SK-N-MC (cell line): Measurements from ENCODE around the gene LY6G5C.

ENCODE experiments used
- DNase-seq: peaks from one replicate; pipeline ENCODE4 v3.0.0-alpha.2; 2011; ENCODE audit warnings: low read depth, low spot score
- H3K27ac ChIP-seq: fragments of 200-600 bp; sonication (generic); 2 replicates; pipeline ENCODE4 v1.5.1; 2016; ENCODE audit warnings: mixed run types
- H3K36me3 ChIP-seq: fragments of 200-600 bp; sonication (generic); 2 replicates; pipeline ENCODE4 v1.6.1; 2017; ENCODE audit warnings: antibody characterized with exemption, low read length, mixed read lengths; ENCODE audit not compliant: insufficient read depth
- H3K4me3 ChIP-seq: fragments of 200-600 bp; sonication (generic); 2 replicates; pipeline ENCODE4 v1.5.1; 2016
- H3K9ac ChIP-seq: fragments of 200-600 bp; sonication (generic); 2 replicates; pipeline ENCODE4 v1.8.0; 2017; ENCODE audit warnings: mixed run types, mixed read lengths; ENCODE audit not compliant: insufficient read length
- H3K9me3 ChIP-seq: fragments of 200-600 bp; sonication (generic); 2 replicates; pipeline ENCODE4 v1.6.1; 2017; ENCODE audit warnings: low read depth, mild to moderate bottlenecking, antibody characterized with exemption, low read length, moderate library complexity, mixed read lengths
- EZH2 ChIP-seq: fragments of 200-600 bp; sonication (generic); IDR thresholded peaks from one replicate; pipeline ENCODE4 v1.6.1; 2017; ENCODE audit warnings: antibody characterized with exemption
- FOXP2 ChIP-seq: optimal IDR thresholded peaks from 2 replicates; pipeline ENCODE3; 2011; ENCODE audit warnings: mild to moderate bottlenecking, moderate library complexity; ENCODE audit not compliant: insufficient read depth; ENCODE audit errors: extremely low read length, control extremely low read depth
- POLR2AphosphoS5 ChIP-seq: IDR thresholded peaks from 2 replicates; pipeline ENCODE4 v1.6.1; 2012; ENCODE audit warnings: mild to moderate bottlenecking, low read depth, low read length, borderline replicate concordance

LY6G5C gene

DNA sequence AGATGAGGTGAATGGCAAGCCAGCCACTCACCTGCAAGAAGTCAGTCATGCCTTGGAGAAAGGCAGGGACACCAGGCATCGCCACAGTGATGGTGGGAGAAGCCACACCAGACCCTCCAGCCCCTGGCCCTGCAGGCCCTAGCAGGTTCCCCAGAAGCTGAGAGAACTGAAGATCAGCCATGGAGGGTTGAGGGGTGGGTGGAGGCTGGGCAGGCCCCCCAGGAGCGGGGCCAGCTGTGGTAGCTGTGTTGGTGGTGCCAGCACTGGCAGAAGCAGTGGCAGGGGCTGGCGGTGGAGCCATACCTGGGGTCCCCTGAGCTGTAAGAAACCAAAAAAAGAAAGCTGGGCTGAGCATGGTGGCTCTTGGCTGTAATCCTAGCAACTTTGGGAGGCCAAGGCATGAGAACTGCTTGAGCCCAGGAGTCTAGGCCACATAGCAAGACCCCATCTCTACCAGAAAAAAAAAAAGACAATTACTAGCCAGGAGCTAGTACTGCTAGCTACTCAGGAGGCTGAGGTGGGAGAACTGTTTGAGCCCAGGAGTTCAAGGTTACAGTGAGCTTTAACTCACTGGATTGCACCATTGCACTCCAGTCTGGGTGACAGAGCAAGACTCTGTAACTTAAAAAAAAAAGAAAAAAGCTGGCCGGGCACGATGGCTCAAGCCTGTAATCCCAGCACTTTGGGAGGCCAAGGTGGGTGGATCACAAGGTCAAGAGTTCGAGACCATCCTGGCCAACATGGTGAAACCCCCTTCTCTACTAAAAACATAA, 37.9 kb downstream of the LY6G5C start:
- Histone ChIP-seq H3K36me3 (peaks cover 84% of the 10 kb centered on the region), H3K9me3 (no peaks in the 10 kb centered on the region), H3K4me3 (no peak overlapping the region), H3K27ac (no peak overlapping the region), H3K9ac (no peak overlapping the region)
- TF ChIP-seq POLR2AphosphoS5 (no peak), EZH2 (no peak), FOXP2 (no peak)
- no peak for DNase-seq

DNA sequence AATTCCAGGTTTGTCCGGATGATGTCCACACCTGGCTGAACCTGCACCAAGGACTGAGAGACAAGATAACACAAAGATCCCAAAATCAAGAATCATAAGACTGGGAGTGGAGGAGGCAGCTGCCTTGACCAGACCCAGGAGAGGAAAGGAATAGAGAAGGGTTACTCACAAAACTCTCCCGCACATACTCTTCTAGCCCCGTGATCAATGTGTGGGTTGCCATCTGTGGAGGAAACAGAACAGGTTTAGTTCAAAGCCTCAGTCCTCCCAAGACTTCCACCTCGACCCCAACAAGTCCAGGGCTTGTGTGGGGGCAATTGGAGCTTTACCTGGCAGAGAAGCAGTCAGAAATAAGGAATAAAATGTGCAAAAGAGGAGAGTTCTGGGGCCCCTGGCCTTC, 39.5 kb downstream of the LY6G5C start:
- no peak for DNase-seq
- no peaks in the 10 kb centered on the region for H3K9me3 ChIP-seq
- no peak overlapping the region for H3K27ac ChIP-seq
- H3K9ac ChIP-seq, result no peak overlapping the region
- peaks cover 88% of the 10 kb centered on the region for H3K36me3 ChIP-seq
- H3K4me3 ChIP-seq, result no peak overlapping the region
- no peak for TF ChIP-seq POLR2AphosphoS5
- TF ChIP-seq EZH2, result no peak
- TF ChIP-seq FOXP2, result no peak

DNA sequence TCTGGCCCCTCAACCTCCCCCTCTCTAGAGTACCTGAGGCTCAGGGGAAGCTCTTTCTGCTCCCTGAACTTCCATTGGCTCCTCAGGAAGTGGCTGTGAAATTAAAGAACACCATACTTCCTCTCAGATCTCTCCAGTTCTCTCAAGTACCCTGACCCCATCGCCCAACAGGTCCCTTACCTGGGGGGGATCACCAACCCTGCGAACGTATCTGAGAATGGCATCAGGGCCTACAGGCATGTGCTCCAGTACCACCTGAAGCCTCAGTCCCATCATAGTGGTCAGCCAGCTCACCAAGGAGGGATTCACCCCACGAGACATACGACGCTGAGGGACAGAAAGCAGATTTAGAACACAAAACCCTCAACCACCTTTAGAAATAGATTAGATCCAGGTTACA, 40.3 kb downstream of the LY6G5C start:
- H3K27ac ChIP-seq, result no peak overlapping the region
- TF ChIP-seq POLR2AphosphoS5 (no peak), FOXP2 (no peak), EZH2 (no peak)
- H3K9me3 ChIP-seq, result no peaks in the 10 kb centered on the region
- DNase-seq, result no peak
- H3K9ac ChIP-seq, result no peak overlapping the region
- peaks cover 89% of the 10 kb centered on the region for H3K36me3 ChIP-seq
- H3K4me3 ChIP-seq, result no peak overlapping the region

DNA sequence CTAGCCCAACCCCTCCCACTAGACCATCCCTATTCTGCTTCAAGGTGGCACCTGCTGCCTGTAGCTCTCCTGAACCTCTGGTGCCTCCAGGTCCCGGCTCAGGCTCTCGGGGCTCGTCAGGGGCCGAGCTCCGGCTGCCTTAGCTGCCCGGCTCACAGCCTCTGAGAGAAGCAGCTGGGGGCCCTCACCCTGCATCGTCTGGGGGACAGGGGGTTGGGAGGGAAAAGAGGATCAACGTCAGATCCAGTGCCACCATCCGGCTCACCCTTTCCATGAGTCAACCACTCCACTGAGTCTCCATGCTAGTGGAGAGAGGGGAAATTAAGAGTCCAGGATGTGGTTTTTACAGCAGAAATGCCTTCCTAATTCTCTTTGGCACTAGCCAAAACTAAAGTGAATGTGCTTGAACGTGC, 41.4 kb downstream of the LY6G5C start:
- Histone ChIP-seq H3K9me3 (no peaks in the 10 kb centered on the region), H3K36me3 (peaks cover 89% of the 10 kb centered on the region), H3K9ac (no peak overlapping the region), H3K27ac (peak overlapping the region; percentile 78), H3K4me3 (no peak overlapping the region)
- no peak for TF ChIP-seq EZH2
- TF ChIP-seq POLR2AphosphoS5, result 0 out of 2 replicates have a peak, but pooled peaks have one; percentile 13
- TF ChIP-seq FOXP2, result no peak
- no peak for DNase-seq

DNA sequence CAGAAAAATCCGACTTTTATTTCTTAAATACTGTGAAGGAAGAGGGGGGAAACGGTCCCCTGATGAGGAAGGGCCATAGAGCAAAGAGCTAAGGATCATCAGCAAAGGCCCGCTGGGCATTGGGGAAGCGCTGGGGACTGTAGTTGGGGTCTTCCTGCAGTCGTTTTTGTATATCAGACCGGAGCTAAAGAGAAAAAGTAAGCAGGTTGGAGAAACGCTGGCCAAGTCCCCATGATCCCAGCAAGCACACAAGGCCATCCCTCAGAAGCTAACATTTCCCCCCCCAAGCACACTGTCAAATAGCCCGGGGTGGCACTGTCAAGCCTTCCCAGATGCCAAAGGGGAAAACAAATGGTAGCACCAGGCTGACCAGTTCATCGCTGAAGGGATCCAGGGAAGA, 41.8 kb downstream of the LY6G5C start:
- no peak for DNase-seq
- Histone ChIP-seq H3K36me3 (peaks cover 89% of the 10 kb centered on the region), H3K9me3 (no peaks in the 10 kb centered on the region), H3K4me3 (no peak overlapping the region), H3K27ac (peak overlapping the region; percentile 78; the same call in 1 of the 2 replicates), H3K9ac (no peak overlapping the region)
- no peak for TF ChIP-seq EZH2
- peak; percentile 40 for TF ChIP-seq POLR2AphosphoS5

DNA sequence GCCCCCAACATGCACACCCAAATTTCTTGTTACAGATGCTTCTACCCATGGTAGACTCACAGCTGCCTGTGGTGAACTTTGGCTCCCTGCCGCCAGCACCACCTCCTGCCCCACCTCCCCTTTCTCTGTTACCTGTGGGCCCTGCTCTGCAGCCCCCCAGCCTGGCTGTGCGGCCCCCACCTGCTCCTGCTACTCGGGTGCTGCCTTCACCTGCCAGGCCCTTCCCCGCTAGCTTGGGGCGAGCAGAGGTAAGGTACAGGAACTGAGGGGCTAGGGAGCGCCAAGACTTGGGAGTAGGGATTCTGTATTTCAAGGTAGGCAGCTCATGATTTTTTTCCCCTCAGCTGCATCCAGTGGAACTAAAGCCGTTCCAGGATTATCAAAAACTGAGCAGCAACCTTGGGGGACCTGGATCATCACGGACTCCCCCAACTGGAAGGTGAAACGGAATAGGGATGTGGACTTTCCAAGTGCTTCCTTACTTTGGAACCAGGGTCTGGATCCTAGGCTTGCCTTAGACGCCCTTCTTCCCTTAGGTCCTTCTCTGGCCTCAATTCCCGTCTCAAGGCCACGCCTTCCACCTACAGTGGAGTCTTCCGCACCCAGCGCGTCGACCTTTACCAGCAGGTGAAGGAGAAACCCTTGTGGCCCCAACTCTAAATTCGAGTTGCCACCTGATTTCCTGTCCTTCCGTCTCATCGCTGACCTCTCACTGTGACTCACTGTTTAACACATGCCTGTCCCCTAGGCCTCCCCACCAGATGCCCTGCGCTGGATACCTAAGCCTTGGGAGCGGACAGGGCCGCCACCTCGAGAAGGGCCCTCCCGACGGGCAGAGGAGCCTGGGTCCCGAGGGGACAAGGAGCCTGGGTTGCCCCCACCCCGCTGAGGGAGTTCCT, 43.9 kb downstream of the LY6G5C start:
- Histone ChIP-seq H3K27ac (peak overlapping the region; percentile 42), H3K36me3 (peaks cover 94% of the 10 kb centered on the region), H3K9me3 (no peaks in the 10 kb centered on the region), H3K9ac (no peak overlapping the region), H3K4me3 (no peak overlapping the region)
- DNase-seq, result no peak
- TF ChIP-seq FOXP2, result no peak
- peak; percentile 31; the same call in 1 of the 2 replicates for TF ChIP-seq POLR2AphosphoS5

DNA sequence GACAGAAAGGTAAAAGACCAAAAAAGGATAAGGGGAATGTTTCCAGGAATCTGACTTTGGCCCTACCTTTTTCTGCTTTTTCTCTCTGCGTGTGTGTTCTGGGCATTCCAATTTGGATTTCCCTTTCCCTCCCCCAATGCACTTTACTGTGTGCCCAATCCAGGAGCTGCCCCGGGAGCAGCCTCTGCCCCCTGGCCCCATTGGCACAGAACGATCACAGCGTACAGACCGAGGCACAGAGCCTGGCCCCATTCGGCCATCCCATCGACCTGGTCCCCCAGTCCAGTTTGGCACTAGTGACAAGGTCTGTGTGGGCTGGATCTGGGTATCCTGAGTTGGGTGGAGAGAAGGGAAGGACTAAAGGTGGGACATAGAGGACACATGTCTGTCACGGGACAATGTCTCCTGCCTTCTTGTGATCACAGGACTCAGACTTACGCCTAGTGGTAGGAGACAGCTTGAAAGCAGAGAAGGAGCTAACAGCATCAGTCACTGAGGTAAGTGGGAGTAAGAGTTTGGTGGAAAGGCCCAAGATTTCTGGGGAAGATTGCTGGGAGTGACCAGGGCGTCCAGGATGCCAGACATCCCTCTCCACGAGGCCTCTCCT, 45.8 kb downstream of the LY6G5C start:
- Histone ChIP-seq H3K9me3 (no peaks in the 10 kb centered on the region), H3K9ac (no peak overlapping the region), H3K36me3 (peaks cover 94% of the 10 kb centered on the region), H3K27ac (0 out of 2 replicates have a peak overlapping the region, but pooled peaks have one; percentile 36), H3K4me3 (no peak overlapping the region)
- no peak for TF ChIP-seq FOXP2
- no peak for DNase-seq

DNA sequence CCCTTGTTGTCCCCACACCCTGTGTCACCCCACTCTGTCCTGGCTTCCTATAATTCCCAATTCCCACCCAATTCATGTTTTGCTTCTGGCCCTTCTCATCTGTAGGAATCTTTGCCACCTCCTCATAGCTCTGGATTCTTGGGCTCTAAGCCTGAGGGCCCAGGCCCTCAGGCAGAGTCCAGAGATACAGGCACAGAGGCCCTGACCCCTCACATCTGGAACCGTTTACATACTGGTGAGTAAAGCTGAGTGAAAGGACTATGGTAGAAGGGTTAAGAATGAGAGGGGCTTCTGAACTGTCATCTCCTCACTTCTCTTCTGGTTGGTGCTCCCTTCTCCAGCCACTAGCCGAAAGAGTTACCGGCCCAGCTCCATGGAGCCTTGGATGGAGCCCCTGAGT, 46.7 kb downstream of the LY6G5C start:
- no peak for DNase-seq
- Histone ChIP-seq H3K9ac (no peak overlapping the region), H3K4me3 (no peak overlapping the region), H3K9me3 (no peaks in the 10 kb centered on the region), H3K27ac (peak overlapping the region; percentile 42; the same call in 1 of the 2 replicates), H3K36me3 (peaks cover 94% of the 10 kb centered on the region)
- no peak for TF ChIP-seq POLR2AphosphoS5
- TF ChIP-seq EZH2, result no peak
- no peak for TF ChIP-seq FOXP2
